T-helper 1 cell treated with Interleukin-12 subunit alpha and Interleukin-12 subunit beta and Interleukin-4 antibody, amounts not matched to agents 30 μg/mL and 1 μg/mL, for 36 hours (primary cell): ENCODE results near the gene SIN3B.

Experiments used
- H3K27ac Mint-ChIP-seq: one replicate; pipeline ENCODE4 v1.8.0; 2021; ENCODE audit warnings: mild to moderate bottlenecking, mixed read lengths
- H3K27me3 Mint-ChIP-seq: one replicate; pipeline ENCODE4 v1.8.0; 2021; ENCODE audit warnings: low read depth, mixed read lengths
- H3K36me3 Mint-ChIP-seq: one replicate; pipeline ENCODE4 v1.8.0; 2021; ENCODE audit warnings: low read depth, mixed read lengths
- H3K4me1 Mint-ChIP-seq: one replicate; pipeline ENCODE4 v1.8.0; 2021; ENCODE audit warnings: low read depth, mixed read lengths
- H3K4me3 Mint-ChIP-seq: one replicate; pipeline ENCODE4 v1.8.0; 2021; ENCODE audit warnings: mild to moderate bottlenecking, moderate library complexity, mixed read lengths
- H3K9me3 Mint-ChIP-seq: one replicate; pipeline ENCODE4 v1.8.0; 2021; ENCODE audit warnings: mixed read lengths

SIN3B gene

GRCh38 chr19:16914421-16914820, 85.2 kb downstream of the SIN3B start:
- Mint-ChIP-seq H3K27ac (no peak overlapping the region), H3K4me1 (no peaks in the 10 kb centered on the region), H3K36me3 (no peaks in the 10 kb centered on the region), H3K9me3 (peaks cover 30% of the 10 kb centered on the region), H3K4me3 (no peak overlapping the region), H3K27me3 (no peaks in the 10 kb centered on the region)

GRCh38 chr19:16915135-16915534, 85.9 kb downstream of the SIN3B start:
- no peaks in the 10 kb centered on the region for H3K36me3 Mint-ChIP-seq
- no peak overlapping the region for H3K4me3 Mint-ChIP-seq
- H3K27ac Mint-ChIP-seq: no peak overlapping the region
- H3K9me3 Mint-ChIP-seq: peaks cover 36% of the 10 kb centered on the region
- H3K4me1 Mint-ChIP-seq: no peaks in the 10 kb centered on the region
- H3K27me3 Mint-ChIP-seq: no peaks in the 10 kb centered on the region

- no peak overlapping the region for H3K27ac Mint-ChIP-seq
- H3K9me3 Mint-ChIP-seq: peaks cover 32% of the 10 kb centered on the region
- H3K4me1 Mint-ChIP-seq: no peaks in the 10 kb centered on the region
- no peaks in the 10 kb centered on the region for H3K27me3 Mint-ChIP-seq
- H3K36me3 Mint-ChIP-seq: no peaks in the 10 kb centered on the region
- no peak overlapping the region for H3K4me3 Mint-ChIP-seq
Observed at GRCh38 chr19:16915734-16916133, 86.5 kb downstream of the SIN3B start.

GRCh38 chr19:16917401-16917800, 88.2 kb downstream of the SIN3B start:
- Mint-ChIP-seq H3K36me3 (no peaks in the 10 kb centered on the region), H3K27ac (no peak overlapping the region), H3K4me1 (no peaks in the 10 kb centered on the region), H3K27me3 (no peaks in the 10 kb centered on the region), H3K9me3 (peaks cover 24% of the 10 kb centered on the region), H3K4me3 (no peak overlapping the region)

GRCh38 chr19:16919496-16919895, 90.3 kb downstream of the SIN3B start:
- peaks cover 12% of the 10 kb centered on the region for H3K9me3 Mint-ChIP-seq
- no peaks in the 10 kb centered on the region for H3K27me3 Mint-ChIP-seq
- H3K36me3 Mint-ChIP-seq: no peaks in the 10 kb centered on the region
- H3K4me1 Mint-ChIP-seq: no peaks in the 10 kb centered on the region
- H3K27ac Mint-ChIP-seq: no peak overlapping the region
- no peak overlapping the region for H3K4me3 Mint-ChIP-seq

- no peaks in the 10 kb centered on the region for H3K27me3 Mint-ChIP-seq
- no peak overlapping the region for H3K27ac Mint-ChIP-seq
- no peak overlapping the region for H3K4me3 Mint-ChIP-seq
- no peaks in the 10 kb centered on the region for H3K4me1 Mint-ChIP-seq
- H3K9me3 Mint-ChIP-seq: peaks cover 21% of the 10 kb centered on the region
- peaks cover 1% of the 10 kb centered on the region for H3K36me3 Mint-ChIP-seq
Observed at GRCh38 chr19:16920816-16921529, 91.8 kb downstream of the SIN3B start.

- no peak overlapping the region for H3K27ac Mint-ChIP-seq
- peaks cover 1% of the 10 kb centered on the region for H3K36me3 Mint-ChIP-seq
- H3K9me3 Mint-ChIP-seq: peaks cover 27% of the 10 kb centered on the region
- no peaks in the 10 kb centered on the region for H3K4me1 Mint-ChIP-seq
- H3K4me3 Mint-ChIP-seq: no peak overlapping the region
- H3K27me3 Mint-ChIP-seq: no peaks in the 10 kb centered on the region
Observed at GRCh38 chr19:16921766-16922591, 92.8 kb downstream of the SIN3B start.

GRCh38 chr19:16922592-16922934, 93.4 kb downstream of the SIN3B start:
- no peak overlapping the region for H3K4me3 Mint-ChIP-seq
- peaks cover 1% of the 10 kb centered on the region for H3K36me3 Mint-ChIP-seq
- no peaks in the 10 kb centered on the region for H3K4me1 Mint-ChIP-seq
- no peak overlapping the region for H3K27ac Mint-ChIP-seq
- H3K9me3 Mint-ChIP-seq: peaks cover 30% of the 10 kb centered on the region
- no peaks in the 10 kb centered on the region for H3K27me3 Mint-ChIP-seq

GRCh38 chr19:16922949-16923348, 93.8 kb downstream of the SIN3B start:
- no peaks in the 10 kb centered on the region for H3K4me1 Mint-ChIP-seq
- peaks cover 31% of the 10 kb centered on the region for H3K9me3 Mint-ChIP-seq
- no peak overlapping the region for H3K4me3 Mint-ChIP-seq
- peaks cover 1% of the 10 kb centered on the region for H3K36me3 Mint-ChIP-seq
- no peaks in the 10 kb centered on the region for H3K27me3 Mint-ChIP-seq
- H3K27ac Mint-ChIP-seq: no peak overlapping the region

GRCh38 chr19:16927883-16928282, 98.7 kb downstream of the SIN3B start:
- no peak overlapping the region for H3K27ac Mint-ChIP-seq
- peaks cover 39% of the 10 kb centered on the region for H3K9me3 Mint-ChIP-seq
- H3K4me3 Mint-ChIP-seq: no peak overlapping the region
- H3K27me3 Mint-ChIP-seq: no peaks in the 10 kb centered on the region
- H3K36me3 Mint-ChIP-seq: peaks cover 1% of the 10 kb centered on the region
- H3K4me1 Mint-ChIP-seq: no peaks in the 10 kb centered on the region

GRCh38 chr19:16928351-16928750, 99.2 kb downstream of the SIN3B start:
- H3K4me3 Mint-ChIP-seq: no peak overlapping the region
- no peak overlapping the region for H3K27ac Mint-ChIP-seq
- peaks cover 1% of the 10 kb centered on the region for H3K36me3 Mint-ChIP-seq
- H3K27me3 Mint-ChIP-seq: no peaks in the 10 kb centered on the region
- H3K9me3 Mint-ChIP-seq: peaks cover 41% of the 10 kb centered on the region
- H3K4me1 Mint-ChIP-seq: no peaks in the 10 kb centered on the region

GRCh38 chr19:16928916-16929315, 99.7 kb downstream of the SIN3B start:
- Mint-ChIP-seq H3K27me3 (no peaks in the 10 kb centered on the region), H3K9me3 (peaks cover 47% of the 10 kb centered on the region), H3K27ac (no peak overlapping the region), H3K36me3 (peaks cover 1% of the 10 kb centered on the region), H3K4me1 (no peaks in the 10 kb centered on the region), H3K4me3 (no peak overlapping the region)
